Breast epithelium (tissue), 3 donors: Measurements from ENCODE around the gene TMEM163.

ENCODE experiments used
- POLR2AphosphoS5 ChIP-seq, 3 donors: sonication (generic); formaldehyde crosslinking; IDR thresholded peaks; one replicate each; pipeline ENCODE4 v1.6.1; 2017; ENCODE audit warnings: antibody characterized with exemption in 3 of 3
- TF ChIP-seq, protein P1 (sequence below), 3 donors: fragments of 450-650 bp; IDR thresholded peaks; one replicate each; pipeline ENCODE4 v1.5.1; 2016 to 2017; ENCODE audit warnings: antibody characterized with exemption in 3 of 3, mild to moderate bottlenecking in 3 of 3, moderate library complexity in 3 of 3

DNA sequence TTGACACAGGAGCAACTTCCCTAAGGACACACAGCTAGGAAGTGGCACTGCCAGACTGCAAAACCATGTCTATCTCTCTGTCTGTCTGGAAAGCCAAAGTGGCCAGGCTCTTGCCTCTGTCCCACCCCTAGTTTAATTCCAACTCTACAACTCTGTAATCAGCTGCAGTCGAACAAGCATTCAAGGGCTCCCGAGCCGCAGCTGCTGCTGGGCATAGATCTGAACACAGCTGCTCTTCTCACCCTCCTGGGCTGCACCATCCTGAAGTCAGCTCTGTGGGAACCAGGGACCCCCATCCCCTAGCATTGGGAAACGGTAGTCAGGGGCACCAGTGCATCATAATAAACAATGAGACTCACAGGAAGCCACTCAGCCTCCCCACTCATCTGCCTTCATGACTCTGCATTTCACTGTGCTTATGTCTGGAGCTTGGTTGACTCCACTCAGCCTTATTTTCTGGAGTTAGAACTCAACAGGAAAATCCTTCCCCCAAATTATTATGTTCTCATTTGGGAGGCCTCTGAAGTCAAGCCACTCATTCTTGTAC lies 44.4 kb upstream of the TMEM163 start:
- TF ChIP-seq, protein P1, sequence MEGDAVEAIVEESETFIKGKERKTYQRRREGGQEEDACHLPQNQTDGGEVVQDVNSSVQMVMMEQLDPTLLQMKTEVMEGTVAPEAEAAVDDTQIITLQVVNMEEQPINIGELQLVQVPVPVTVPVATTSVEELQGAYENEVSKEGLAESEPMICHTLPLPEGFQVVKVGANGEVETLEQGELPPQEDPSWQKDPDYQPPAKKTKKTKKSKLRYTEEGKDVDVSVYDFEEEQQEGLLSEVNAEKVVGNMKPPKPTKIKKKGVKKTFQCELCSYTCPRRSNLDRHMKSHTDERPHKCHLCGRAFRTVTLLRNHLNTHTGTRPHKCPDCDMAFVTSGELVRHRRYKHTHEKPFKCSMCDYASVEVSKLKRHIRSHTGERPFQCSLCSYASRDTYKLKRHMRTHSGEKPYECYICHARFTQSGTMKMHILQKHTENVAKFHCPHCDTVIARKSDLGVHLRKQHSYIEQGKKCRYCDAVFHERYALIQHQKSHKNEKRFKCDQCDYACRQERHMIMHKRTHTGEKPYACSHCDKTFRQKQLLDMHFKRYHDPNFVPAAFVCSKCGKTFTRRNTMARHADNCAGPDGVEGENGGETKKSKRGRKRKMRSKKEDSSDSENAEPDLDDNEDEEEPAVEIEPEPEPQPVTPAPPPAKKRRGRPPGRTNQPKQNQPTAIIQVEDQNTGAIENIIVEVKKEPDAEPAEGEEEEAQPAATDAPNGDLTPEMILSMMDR (IDR thresholded peaks at IDR 0.05): no peak
- TF ChIP-seq POLR2AphosphoS5 (IDR thresholded peaks at IDR 0.05): no peak
